HCT116 (cell line): ENCODE results near the gene DUSP3. TPM values are rescaled to one million over a fixed set of nuclear protein-coding genes. Genes with fewer than 3 reads are reported as not detected.

ENCODE experiments used
- ATAC-seq: fragments of 200-7000 bp; cut with Tn5 transposase; 2 replicates; pipeline ENCODE4 v1.9.1; 2020; ENCODE audit warnings: mild to moderate bottlenecking, moderate library complexity
- BruUV-seq: library from RNA; stranded (reverse); fragments of 400-500 nt; replicated peaks from 2 replicates; lab custom pipeline; 2021; lab: Mats Ljungman, UMichigan
- CTCF ChIA-PET: fragments of 300-600 bp; sonication (Branson Sonifier 250); formaldehyde crosslinking; loops from one replicate; lab custom pipeline; 2021; ENCODE audit warnings: antibody characterized with exemption; lab: Charles Lee
- POLR2A ChIA-PET: fragments of 300-600, 350-600 bp; sonication (Branson Sonifier 250); formaldehyde crosslinking; loops from one replicate; lab custom pipeline; 2021; ENCODE audit warnings: antibody characterized with exemption; lab: Charles Lee
- RAD21 ChIA-PET, 2 experiments: fragments of 300-600 bp; sonication (Branson Sonifier 250); formaldehyde crosslinking; loops; one replicate each; lab custom pipeline; 2023; ENCODE audit warnings: low total read pairs in 2 of 2; ENCODE audit not compliant: uncharacterized antibody in 2 of 2, unreplicated experiment in 2 of 2, low non-redundant PET in 1 of 2; lab: Charles Lee
- DNase-seq: peaks from one replicate; pipeline ENCODE4 v3.0.0-alpha.2; 2010; ENCODE audit warnings: low read depth, low spot score
- H2AFZ ChIP-seq: fragments of 200-600 bp; shearing (Covaris generic), sonication (generic); 2 replicates; pipeline ENCODE4 v1.6.1; 2017; ENCODE audit warnings: low read depth, mixed run types, mixed read lengths, antibody characterized with exemption, low read length; ENCODE audit not compliant: poor library complexity, severe bottlenecking
- H3K27ac ChIP-seq: 2 replicates; pipeline ENCODE4 v1.5.1; 2012; ENCODE audit warnings: low read depth, low read length
- H3K27me3 ChIP-seq: fragments of 200-600 bp; sonication (generic); 2 replicates; pipeline ENCODE4 v1.6.1; 2016; ENCODE audit warnings: mixed run types, low read length, mixed read lengths; ENCODE audit not compliant: insufficient read depth
- H3K36me3 ChIP-seq, 2 experiments: fragments of 200-500 bp in 1 of 2; fragments of 200-600 bp in 1 of 2; sonication (Bioruptor generic) in 1 of 2; sonication (generic) in 1 of 2; 2 replicates each; pipeline versions ENCODE4 v1.5.1 to v1.6.1; 2014 to 2016; ENCODE audit warnings: low read length in 2 of 2, inconsistent platforms in 1 of 2, mixed read lengths in 1 of 2, mixed run types in 1 of 2; ENCODE audit not compliant: insufficient read depth in 2 of 2, control insufficient read depth in 1 of 2
- H3K4me1 ChIP-seq, 2 experiments: fragments of 200-600 bp in 1 of 2; sonication (generic) in 1 of 2; 2 replicates each; pipeline versions ENCODE4 v1.5.1 to v1.6.1; 2012 to 2017; ENCODE audit warnings: low read length in 2 of 2, inconsistent platforms in 1 of 2, mild to moderate bottlenecking in 1 of 2, mixed read lengths in 1 of 2, mixed run types in 1 of 2, moderate library complexity in 1 of 2; ENCODE audit not compliant: insufficient read depth in 2 of 2, control insufficient read depth in 1 of 2
- H3K4me2 ChIP-seq: fragments of 200-600 bp; sonication (generic); 2 replicates; pipeline ENCODE4 v1.6.1; 2017; ENCODE audit warnings: mixed run types, low read length, mixed read lengths
- H3K4me3 ChIP-seq, 2 experiments: fragments of 200-600 bp in 1 of 2; sonication (generic) in 1 of 2; replicated peaks in 1 of 2; 2 replicates each; pipeline ENCODE4 v1.5.1; 2011 to 2016; ENCODE audit warnings: low read length in 2 of 2, control low read depth in 1 of 2, low read depth in 1 of 2, mild to moderate bottlenecking in 1 of 2, mixed read lengths in 1 of 2, mixed run types in 1 of 2
- H3K79me2 ChIP-seq: fragments of 200-600 bp; sonication (generic); 2 replicates; pipeline ENCODE4 v1.6.1; 2017; ENCODE audit warnings: mild to moderate bottlenecking, mixed run types, low read length, moderate library complexity, mixed read lengths; ENCODE audit not compliant: insufficient read depth
- H3K9ac ChIP-seq: fragments of 200-600 bp; sonication (generic); 2 replicates; pipeline ENCODE4 v1.6.1; 2016; ENCODE audit warnings: low read length, mixed read lengths
- H3K9me2 ChIP-seq: fragments of 200-600 bp; sonication (generic), shearing (Covaris generic); 2 replicates; pipeline ENCODE4 v1.6.1; 2017; ENCODE audit warnings: mixed run types, mild to moderate bottlenecking, moderate library complexity; ENCODE audit not compliant: insufficient read depth
- H3K9me3 ChIP-seq, 2 experiments: fragments of 200-500 bp in 1 of 2; fragments of 200-600 bp in 1 of 2; sonication (Bioruptor generic) in 1 of 2; sonication (generic) in 1 of 2; 2 replicates each; pipeline ENCODE4 v1.6.1; 2014 to 2017; ENCODE audit warnings: low read length in 2 of 2, mixed read lengths in 2 of 2, inconsistent platforms in 1 of 2, low read depth in 1 of 2, mild to moderate bottlenecking in 1 of 2, mixed run types in 1 of 2, moderate library complexity in 1 of 2; ENCODE audit not compliant: control insufficient read depth in 1 of 2, insufficient read depth in 1 of 2
- H4K20me1 ChIP-seq: fragments of 200-600 bp; sonication (generic), shearing (Covaris generic); 2 replicates; pipeline ENCODE4 v1.6.1; 2017; ENCODE audit warnings: mixed run types, mild to moderate bottlenecking, moderate library complexity; ENCODE audit not compliant: insufficient read depth
- ATF3 ChIP-seq: IDR thresholded peaks from 2 replicates; pipeline ENCODE4 v1.6.1; 2012
- CBX3 ChIP-seq: IDR thresholded peaks from 2 replicates; pipeline ENCODE4 v1.6.1; 2012; ENCODE audit warnings: low read depth
- CEBPB ChIP-seq: IDR thresholded peaks from 2 replicates; pipeline ENCODE4 v1.6.1; 2012; ENCODE audit warnings: low read depth
- CTCF ChIP-seq, 3 experiments: fragments of 200-600 bp in 1 of 3; sonication (generic) in 1 of 3; IDR thresholded peaks in 2 of 3; conservative IDR thresholded peaks in 1 of 3; 2 replicates each; pipeline ENCODE4 v1.5.1; 2012 to 2017; ENCODE audit warnings: low read depth in 2 of 3, low read length in 2 of 3, antibody characterized with exemption in 1 of 3, borderline replicate concordance in 1 of 3, control low read depth in 1 of 3, mild to moderate bottlenecking in 1 of 3, mixed read lengths in 1 of 3, mixed run types in 1 of 3, moderate library complexity in 1 of 3; ENCODE audit not compliant: insufficient read depth in 1 of 3
- EGR1 ChIP-seq: IDR thresholded peaks from 2 replicates; pipeline ENCODE4 v1.6.1; 2012; ENCODE audit warnings: low read depth
- ELF1 ChIP-seq: IDR thresholded peaks from 2 replicates; pipeline ENCODE4 v1.6.1; 2012; ENCODE audit warnings: low read depth, borderline replicate concordance
- EZH2 ChIP-seq: fragments of 200-600 bp; sonication (generic); IDR thresholded peaks from 2 replicates; pipeline ENCODE4 v1.6.1; 2017; ENCODE audit warnings: antibody characterized with exemption, mixed run types
- EZH2phosphoT487 ChIP-seq: fragments of 200-600 bp; IDR thresholded peaks from 2 replicates; pipeline ENCODE4 v1.6.1; 2018; ENCODE audit warnings: antibody characterized with exemption, borderline replicate concordance
- FOSL1 ChIP-seq: IDR thresholded peaks from 2 replicates; pipeline ENCODE4 v1.6.1; 2012; ENCODE audit warnings: low read depth
- MAX ChIP-seq: IDR thresholded peaks from 2 replicates; pipeline ENCODE4 v1.6.1; 2012
- POLR2AphosphoS5 ChIP-seq: IDR thresholded peaks from 2 replicates; pipeline ENCODE4 v1.6.1; 2011; ENCODE audit warnings: mild to moderate bottlenecking, low read depth, low read length, moderate library complexity
- SIN3A ChIP-seq: IDR thresholded peaks from 2 replicates; pipeline ENCODE4 v1.6.1; 2012; ENCODE audit warnings: low read depth
- SP1 ChIP-seq: IDR thresholded peaks from 2 replicates; pipeline ENCODE4 v1.6.1; 2012; ENCODE audit warnings: low read depth
- SRF ChIP-seq: IDR thresholded peaks from 2 replicates; pipeline ENCODE4 v1.6.1; 2012; ENCODE audit warnings: low read depth
- TCF7L2 ChIP-seq: IDR thresholded peaks from 2 replicates; pipeline ENCODE4 v1.7.0; 2011; ENCODE audit warnings: borderline replicate concordance, inconsistent platforms; ENCODE audit not compliant: insufficient read depth, insufficient read length; ENCODE audit errors: extremely low read depth
- ZBTB33 ChIP-seq: IDR thresholded peaks from 2 replicates; pipeline ENCODE4 v1.6.1; 2011; ENCODE audit warnings: mild to moderate bottlenecking, low read length, moderate library complexity; ENCODE audit not compliant: insufficient replicate concordance; ENCODE audit errors: extremely low read depth
- ZFX ChIP-seq: fragments of 450-650 bp; IDR thresholded peaks from 2 replicates; pipeline ENCODE4 v1.6.1; 2017
- intact Hi-C: fragments of 100-400 bp; cut with micrococcal nuclease; formaldehyde crosslinking; loops from 2 replicates; pipeline ENCODE4 v1.10.0; 2022
- total RNA-seq: library from RNA; stranded (reverse); gene quantifications from one replicate; pipeline ENCODE4 v1.2.1, GENCODE V29; 2021; ENCODE audit not compliant: unreplicated experiment

The DUSP3 gene
- total RNA-seq, 1 experiment from 2014 or later = 29.6 TPM

GRCh38 chr17:43732958-43733357, 45.8 kb downstream of the DUSP3 start:
- no peak overlapping the region for H3K9ac ChIP-seq
- ChIA-PET CTCF (no interaction called here), RAD21 (no interaction called here), POLR2A (no interaction called here)
- no TSS peak for BruUV-seq
- intact Hi-C loops = no loop called here
- H3K9me2 ChIP-seq = no peaks in the 10 kb centered on the region
- no peaks in the 10 kb centered on the region for H3K27me3 ChIP-seq
- TF ChIP-seq ELF1 (no peak), CEBPB (no peak), MAX (no peak), SRF (no peak), CBX3 (no peak), SIN3A (no peak), ATF3 (no peak), EZH2 (no peak), FOSL1 (no peak)
- no peak overlapping the region for H2AFZ ChIP-seq
- H3K4me1 ChIP-seq = peaks cover 0 to 4% of the 10 kb centered on the region in 2 experiments; a peak in 1 of 4 replicates
- H3K4me3 ChIP-seq = no peak overlapping the region
- ATAC-seq (no peak), DNase-seq (no peak)
- no peaks in the 10 kb centered on the region for H4K20me1 ChIP-seq
- no peak overlapping the region for H3K4me2 ChIP-seq
- H3K9me3 ChIP-seq = no peaks in the 10 kb centered on the region; a peak in 2 of 4 replicates
- no peak overlapping the region for H3K27ac ChIP-seq
- no peaks in the 10 kb centered on the region for H3K36me3 ChIP-seq
- H3K79me2 ChIP-seq = no peaks in the 10 kb centered on the region

GRCh38 chr17:43728081-43728480, 50.7 kb downstream of the DUSP3 start:
- ChIA-PET CTCF (no interaction called here), RAD21 (no interaction called here), POLR2A (no interaction called here)
- Histone ChIP-seq H4K20me1 (no peaks in the 10 kb centered on the region), H3K9me3 (no peaks in the 10 kb centered on the region; a peak in 2 of 4 replicates), H3K9ac (no peak overlapping the region), H3K9me2 (no peaks in the 10 kb centered on the region), H3K27ac (no peak overlapping the region), H3K4me2 (no peak overlapping the region), H3K4me1 (peaks cover 0 to 22% of the 10 kb centered on the region in 2 experiments; a peak in 2 of 4 replicates), H2AFZ (no peak overlapping the region), H3K79me2 (no peaks in the 10 kb centered on the region), H3K4me3 (no peak overlapping the region), H3K27me3 (no peaks in the 10 kb centered on the region), H3K36me3 (no peaks in the 10 kb centered on the region)
- BruUV-seq = no TSS peak
- ATAC-seq (no peak), DNase-seq (no peak)
- intact Hi-C loops = no loop called here
- TF ChIP-seq EGR1 (no peak), ZFX (no peak), SIN3A (no peak), FOSL1 (no peak), EZH2phosphoT487 (no peak), ELF1 (no peak), EZH2 (no peak), POLR2AphosphoS5 (no peak), TCF7L2 (no peak), CEBPB (no peak), SRF (no peak), ZBTB33 (no peak), SP1 (no peak), CTCF (IDR thresholded peaks at IDR 0.05 in 2 of 3, conservative IDR thresholded peaks at IDR 0.05 in 1 of 3; ENCODE audit: borderline replicate concordance in 1 of 3, insufficient read depth in 1 of 3, low read depth in 2 of 3, low read length in 2 of 3) (no peak), MAX (no peak)
